GM12891 (cell line): ENCODE data around the gene MOB3C.

Experiments
- PAX5 ChIP-seq: IDR thresholded peaks from 2 replicates; pipeline ENCODE4 v1.6.1; 2011; ENCODE audit warnings: low read length, moderate library complexity, mild to moderate bottlenecking; ENCODE audit not compliant: insufficient read depth, severe bottlenecking
- POLR2A ChIP-seq: IDR thresholded peaks from 2 replicates; pipeline ENCODE4 v1.6.1; 2011; ENCODE audit warnings: low read depth, low read length, control low read depth
- POLR2AphosphoS5 ChIP-seq: IDR thresholded peaks from 2 replicates; pipeline ENCODE4 v1.6.1; 2011; ENCODE audit warnings: low read depth, low read length, control low read depth
- POU2F2 ChIP-seq: IDR thresholded peaks from 2 replicates; pipeline ENCODE4 v1.6.1; 2011; ENCODE audit warnings: low read depth, mild to moderate bottlenecking, control low read depth, low read length, moderate library complexity
- SPI1 ChIP-seq: IDR thresholded peaks from 2 replicates; pipeline ENCODE4 v1.6.1; 2011; ENCODE audit warnings: low read depth, low read length, control low read depth
- TAF1 ChIP-seq: IDR thresholded peaks from 2 replicates; pipeline ENCODE4 v1.6.1; 2011; ENCODE audit warnings: low read depth, low read length, control low read depth

DNA sequence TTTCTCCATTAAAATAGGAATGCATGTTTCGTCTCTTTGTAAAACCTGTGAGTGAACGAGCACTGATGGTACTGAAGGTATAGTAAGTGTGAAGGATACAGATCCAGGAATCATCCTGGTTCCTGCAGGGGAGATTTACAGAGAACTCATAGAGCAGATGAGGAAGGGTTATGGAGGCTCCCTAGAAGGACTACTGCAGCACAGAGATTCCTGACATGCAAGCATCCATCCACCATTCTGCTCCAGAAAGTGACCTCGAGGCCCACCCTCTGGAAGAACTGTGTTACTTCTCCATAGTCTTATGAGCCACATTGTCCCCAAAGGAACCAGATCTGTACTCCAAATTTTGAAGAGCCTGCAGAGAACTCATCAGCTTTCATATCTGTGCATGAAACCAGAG, 27.1 kb downstream of the MOB3C start:
- TF ChIP-seq POLR2A, result no peak
- no peak for TF ChIP-seq TAF1
- TF ChIP-seq POLR2AphosphoS5, result no peak
- no peak for TF ChIP-seq POU2F2
- no peak for TF ChIP-seq SPI1
- TF ChIP-seq PAX5, result no peak
